Measurements from ENCODE around the gene SGPP2.

DNA sequence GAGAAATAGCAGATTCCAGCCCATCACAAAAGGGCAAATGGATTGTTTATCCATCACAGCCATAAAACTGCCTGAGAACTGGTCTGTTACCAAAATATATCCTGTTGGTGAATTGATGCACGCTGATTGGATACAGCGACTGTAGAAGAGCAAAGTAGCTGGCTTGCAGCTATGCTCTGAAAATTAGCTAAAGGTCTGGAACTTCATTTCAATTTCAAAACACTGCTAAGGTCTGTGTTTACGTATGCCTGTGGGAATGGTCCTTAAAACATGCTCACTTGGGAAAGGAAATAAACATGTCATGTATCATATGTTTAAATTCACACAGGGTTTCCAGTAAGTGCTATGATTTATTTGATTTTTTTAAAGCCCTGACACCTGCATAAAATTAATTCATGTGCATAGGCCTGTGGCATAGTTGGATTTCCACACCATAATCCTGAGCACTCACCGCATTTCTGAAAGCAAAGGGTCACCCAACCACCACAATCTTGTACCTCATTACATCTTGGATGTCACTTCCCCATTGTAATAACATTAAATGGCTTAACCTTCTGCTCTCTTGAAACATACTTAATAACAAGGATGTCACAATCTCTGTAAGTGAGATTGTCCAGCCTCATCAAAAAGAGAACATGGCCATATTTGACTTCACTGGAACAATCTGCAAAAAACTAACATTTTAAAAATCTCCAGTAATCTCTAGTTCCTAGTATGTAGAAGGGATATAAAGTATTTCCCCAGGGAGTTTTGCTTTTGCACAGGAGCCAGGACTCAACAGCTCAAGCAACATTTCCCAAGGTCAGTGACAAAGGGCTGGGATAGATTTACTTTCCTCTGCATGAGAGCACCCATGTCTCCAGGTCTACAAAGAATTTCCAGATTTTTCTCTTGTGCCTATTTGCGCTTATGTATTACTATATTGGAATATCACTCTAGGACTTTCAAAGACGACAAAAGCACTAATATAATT lies 121.8 kb downstream of the SGPP2 start:
- TF ChIP-seq, protein P1, sequence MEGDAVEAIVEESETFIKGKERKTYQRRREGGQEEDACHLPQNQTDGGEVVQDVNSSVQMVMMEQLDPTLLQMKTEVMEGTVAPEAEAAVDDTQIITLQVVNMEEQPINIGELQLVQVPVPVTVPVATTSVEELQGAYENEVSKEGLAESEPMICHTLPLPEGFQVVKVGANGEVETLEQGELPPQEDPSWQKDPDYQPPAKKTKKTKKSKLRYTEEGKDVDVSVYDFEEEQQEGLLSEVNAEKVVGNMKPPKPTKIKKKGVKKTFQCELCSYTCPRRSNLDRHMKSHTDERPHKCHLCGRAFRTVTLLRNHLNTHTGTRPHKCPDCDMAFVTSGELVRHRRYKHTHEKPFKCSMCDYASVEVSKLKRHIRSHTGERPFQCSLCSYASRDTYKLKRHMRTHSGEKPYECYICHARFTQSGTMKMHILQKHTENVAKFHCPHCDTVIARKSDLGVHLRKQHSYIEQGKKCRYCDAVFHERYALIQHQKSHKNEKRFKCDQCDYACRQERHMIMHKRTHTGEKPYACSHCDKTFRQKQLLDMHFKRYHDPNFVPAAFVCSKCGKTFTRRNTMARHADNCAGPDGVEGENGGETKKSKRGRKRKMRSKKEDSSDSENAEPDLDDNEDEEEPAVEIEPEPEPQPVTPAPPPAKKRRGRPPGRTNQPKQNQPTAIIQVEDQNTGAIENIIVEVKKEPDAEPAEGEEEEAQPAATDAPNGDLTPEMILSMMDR (IDR thresholded peaks at IDR 0.05; ENCODE audit: low read depth, low read length, poor library complexity, severe bottlenecking), result no peak
- no peak for TF ChIP-seq EZH2phosphoT487 (IDR thresholded peaks at IDR 0.05; ENCODE audit: borderline replicate concordance, low read length)

All from DOHH2 (cell line).